ENCODE measurements around the gene SLC37A4. TPM values are rescaled to one million over a fixed set of nuclear protein-coding genes. Genes with fewer than 3 reads are reported as not detected.

The SLC37A4 gene
- total RNA-seq, 4 donors from 2014 or later = 24.6 to 32.2 (median 29.2) TPM

DNA sequence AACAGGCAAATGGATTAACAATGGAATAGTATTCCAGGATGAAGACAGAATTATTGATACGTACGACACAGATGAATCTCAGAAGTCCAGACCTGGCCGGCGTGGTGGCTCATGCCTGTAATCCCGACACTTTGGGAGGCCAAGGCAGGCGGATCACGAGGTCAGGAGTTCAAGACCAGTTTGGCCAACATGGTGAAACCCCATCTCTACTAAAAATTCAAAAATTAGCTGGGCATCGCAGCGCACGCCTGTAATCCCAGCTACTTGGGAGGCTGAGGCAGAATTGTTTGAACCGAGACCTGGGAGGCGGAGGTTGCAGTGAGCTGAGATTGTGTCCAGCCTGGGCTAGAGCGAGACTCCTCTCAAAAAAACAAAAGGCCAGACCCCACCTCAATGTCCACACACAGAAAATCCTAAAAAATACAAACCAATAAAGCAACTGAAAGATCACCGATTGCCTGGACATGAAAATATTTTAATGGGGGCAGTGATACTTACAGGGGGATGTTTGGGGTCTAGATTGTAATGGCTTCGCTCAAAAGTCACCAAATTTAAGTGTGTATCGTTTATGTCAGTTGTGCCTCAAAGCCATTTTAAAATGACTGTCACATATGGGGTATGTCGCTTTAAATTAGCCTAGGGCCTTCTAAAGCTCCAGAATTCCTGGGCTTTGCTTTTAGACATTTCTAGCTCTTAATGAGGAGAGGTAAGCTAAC is 16.3 kb downstream of the SLC37A4 start:
- Histone ChIP-seq H3K9me3 (no peaks in the 10 kb centered on the region), H3K4me3 (no peak overlapping the region), H3K4me1 (peaks cover 0 to 28% (median 15%) of the 10 kb centered on the region in 4 donors), H3K27me3 (no peaks in the 10 kb centered on the region), H3K36me3 (peaks cover 5 to 71% (median 48%) of the 10 kb centered on the region in 3 donors), H3K27ac (no peak overlapping the region)
- 91 to 93% methylated on average over 17 of the region's 17 CpGs for WGBS, 2 donors
- no peak for TF ChIP-seq EP300 (IDR thresholded peaks at IDR 0.05)
- TF ChIP-seq POLR2A (IDR thresholded peaks at IDR 0.05) = no peak
- TF ChIP-seq, protein P1, sequence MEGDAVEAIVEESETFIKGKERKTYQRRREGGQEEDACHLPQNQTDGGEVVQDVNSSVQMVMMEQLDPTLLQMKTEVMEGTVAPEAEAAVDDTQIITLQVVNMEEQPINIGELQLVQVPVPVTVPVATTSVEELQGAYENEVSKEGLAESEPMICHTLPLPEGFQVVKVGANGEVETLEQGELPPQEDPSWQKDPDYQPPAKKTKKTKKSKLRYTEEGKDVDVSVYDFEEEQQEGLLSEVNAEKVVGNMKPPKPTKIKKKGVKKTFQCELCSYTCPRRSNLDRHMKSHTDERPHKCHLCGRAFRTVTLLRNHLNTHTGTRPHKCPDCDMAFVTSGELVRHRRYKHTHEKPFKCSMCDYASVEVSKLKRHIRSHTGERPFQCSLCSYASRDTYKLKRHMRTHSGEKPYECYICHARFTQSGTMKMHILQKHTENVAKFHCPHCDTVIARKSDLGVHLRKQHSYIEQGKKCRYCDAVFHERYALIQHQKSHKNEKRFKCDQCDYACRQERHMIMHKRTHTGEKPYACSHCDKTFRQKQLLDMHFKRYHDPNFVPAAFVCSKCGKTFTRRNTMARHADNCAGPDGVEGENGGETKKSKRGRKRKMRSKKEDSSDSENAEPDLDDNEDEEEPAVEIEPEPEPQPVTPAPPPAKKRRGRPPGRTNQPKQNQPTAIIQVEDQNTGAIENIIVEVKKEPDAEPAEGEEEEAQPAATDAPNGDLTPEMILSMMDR (IDR thresholded peaks at IDR 0.05) = no peak
- DNase-seq (ENCODE audit: low spot score in 2 of 2) = no peak

GRCh38 chr11:119012629-119013170 is 18.0 kb downstream of the SLC37A4 start:
- Histone ChIP-seq H3K4me1 (peaks cover 0 to 27% (median 15%) of the 10 kb centered on the region in 4 donors), H3K36me3 (peaks cover 5 to 88% (median 48%) of the 10 kb centered on the region in 3 donors), H3K27ac (no peak overlapping the region), H3K4me3 (no peak overlapping the region), H3K9me3 (no peaks in the 10 kb centered on the region), H3K27me3 (no peaks in the 10 kb centered on the region)
- TF ChIP-seq, protein P1 (IDR thresholded peaks at IDR 0.05) = no peak
- no peak for TF ChIP-seq POLR2A (IDR thresholded peaks at IDR 0.05)
- no peak for TF ChIP-seq EP300 (IDR thresholded peaks at IDR 0.05)
- WGBS, 2 donors = 75 to 82% methylated on average over 3 of the region's 3 CpGs
- DNase-seq (ENCODE audit: low spot score in 2 of 2) = no peak

- TF ChIP-seq, protein P1 (IDR thresholded peaks at IDR 0.05) = no peak
- no peak for TF ChIP-seq EP300 (IDR thresholded peaks at IDR 0.05)
- no peak for TF ChIP-seq POLR2A (IDR thresholded peaks at IDR 0.05)
- DNase-seq (ENCODE audit: low spot score in 2 of 2) = no peak
- Histone ChIP-seq H3K27me3 (no peaks in the 10 kb centered on the region), H3K36me3 (peaks cover 5 to 95% (median 46%) of the 10 kb centered on the region in 3 donors), H3K27ac (no peak overlapping the region), H3K4me3 (no peak overlapping the region), H3K9me3 (no peaks in the 10 kb centered on the region), H3K4me1 (peaks cover 0 to 18% (median 6%) of the 10 kb centered on the region in 4 donors)
- 84 to 85% methylated on average over 6 of the region's 6 CpGs for WGBS, 2 donors
Observed at GRCh38 chr11:119011476-119012053, 19.1 kb downstream of the SLC37A4 start.

- 83 to 86% methylated on average over 4 of the region's 4 CpGs for WGBS, 2 donors
- TF ChIP-seq, protein P1 (IDR thresholded peaks at IDR 0.05) = no peak
- Histone ChIP-seq H3K36me3 (peaks cover 0 to 92% (median 18%) of the 10 kb centered on the region in 3 donors), H3K9me3 (no peaks in the 10 kb centered on the region), H3K4me3 (no peak overlapping the region), H3K4me1 (no peaks in the 10 kb centered on the region), H3K27me3 (no peaks in the 10 kb centered on the region), H3K27ac (no peak overlapping the region)
- no peak for DNase-seq (ENCODE audit: low spot score in 2 of 2)
Observed at GRCh38 chr11:119006656-119007055, 24.0 kb downstream of the SLC37A4 start.

DNA sequence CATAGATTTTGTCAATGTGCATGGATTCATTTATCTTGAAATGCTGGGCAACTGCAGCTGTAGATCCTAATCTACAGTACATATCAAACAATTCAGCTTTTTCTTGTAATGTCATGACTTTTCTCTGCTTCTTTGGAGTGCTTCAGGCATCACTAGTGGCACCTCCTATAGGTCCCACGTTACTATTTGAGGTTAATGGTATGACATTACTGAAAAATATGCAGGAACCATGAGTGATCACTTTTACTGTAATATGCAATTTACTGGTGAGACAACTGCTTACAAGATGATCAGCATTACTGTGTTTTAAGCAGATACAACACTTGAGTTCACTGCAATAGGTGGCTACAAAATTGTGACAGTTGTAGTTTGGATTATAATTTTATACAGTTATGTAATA is 29.8 kb downstream of the SLC37A4 start:
- H3K9me3 ChIP-seq = no peaks in the 10 kb centered on the region
- no peak for DNase-seq (ENCODE audit: low spot score in 2 of 2)
- peaks cover 0 to 34% (median 20%) of the 10 kb centered on the region in 4 donors for H3K4me1 ChIP-seq
- H3K36me3 ChIP-seq = peaks cover 0 to 67% (median 9%) of the 10 kb centered on the region in 3 donors
- no peak overlapping the region for H3K27ac ChIP-seq
- H3K4me3 ChIP-seq = no peak overlapping the region
- H3K27me3 ChIP-seq = no peaks in the 10 kb centered on the region
- WGBS, 2 donors = 38 to 43% methylated on average over 1 of the region's 1 CpG
- TF ChIP-seq, protein P1 (IDR thresholded peaks at IDR 0.05) = no peak
- TF ChIP-seq POLR2A (IDR thresholded peaks at IDR 0.05) (no peak), EP300 (IDR thresholded peaks at IDR 0.05) (no peak)

Measured in tibial nerve (tissue), 4 donors.